Right cardiac atrium (tissue), 5 donors: ENCODE results near the gene MGMT. TPM values are rescaled to one million over a fixed set of nuclear protein-coding genes. Genes with fewer than 3 reads are reported as not detected.
A peak's percentile ranks its signal among the peaks of the same experiment; 100 is the strongest.

Experiments used
- ATAC-seq, 2 donors: fragments of 200-7000 bp; cut with Tn5 transposase; one replicate each; pipeline versions ENCODE4 v1.8.0 to v1.9.1; 2020; ENCODE audit warnings: moderate library complexity in 2 of 2, mild to moderate bottlenecking in 1 of 2
- DNase-seq, 3 donors: peaks; one replicate each; pipeline ENCODE4 v3.0.0-alpha.2; 2020
- H3K27ac ChIP-seq: one replicate; pipeline ENCODE4 v1.5.1; 2013; ENCODE audit warnings: mild to moderate bottlenecking, low read length, control low read depth, moderate library complexity
- H3K27me3 ChIP-seq: one replicate; pipeline ENCODE4 v1.6.1; 2013; ENCODE audit not compliant: control insufficient read depth, insufficient read depth
- H3K4me1 ChIP-seq: one replicate; pipeline ENCODE4 v1.6.1; 2013; ENCODE audit warnings: low read length; ENCODE audit not compliant: control insufficient read depth, insufficient read depth
- H3K4me3 ChIP-seq: one replicate; pipeline ENCODE4 v1.5.1; 2013; ENCODE audit warnings: low read length, control low read depth
- H3K9me3 ChIP-seq: one replicate; pipeline ENCODE4 v1.6.1; 2013; ENCODE audit warnings: low read length; ENCODE audit not compliant: control insufficient read depth
- WGBS: extraction: QIAGEN DNeasy Blood & Tissue Kit; methylation state at CpG from one replicate; pipeline ENCODE4 v1.1.7; 2013; 5-methylcytosine and 5-hydroxymethylcytosine counted together
- intact Hi-C, 4 donors: fragments of 100-400 bp; cut with DNase I; formaldehyde crosslinking; loops; one replicate each; pipeline versions ENCODE4 v1.11.0 to v1.14.0; 2022 to 2023
- polyA plus RNA-seq: library from polyadenylated mRNA; stranded (reverse); fragments of 200-250 nt; gene quantifications from one replicate; pipeline ENCODE4 v1.2.3, GENCODE V29; 2013
- total RNA-seq, 4 donors: library from RNA; stranded (reverse); fragmentation: NEBNext Ultra II Directional; extraction: Animal tissue kit (Norgen Biotek cat#: 25700); gene quantifications; one replicate each; pipeline ENCODE4 v1.2.1, GENCODE V29; 2021
- donor health status: healthy with polysubstance abuse.
- donor health status: DM: no; HTN: yes; CAD: no.
- donor health status: DM: no; HTN: no; CAD: no.
- donor health status: DM: no; HTN: yes; CAD: no; lungs with severe emphysema.
- donor health status: DM: yes; HTN: yes; CAD: no.

MGMT gene
- total and polyA plus RNA-seq, 5 donors: 11.3 to 18.2 (median 13.6) TPM

- DNase-seq (no peak), ATAC-seq (no peak)
- 80% methylated on average over 4 of the region's 4 CpGs for WGBS
Measured at GRCh38 chr10:129678186-129678585, 211.1 kb downstream of the MGMT start.

GRCh38 chr10:129679207-129679606, 212.2 kb downstream of the MGMT start:
- 76% methylated on average over 10 of the region's 10 CpGs for WGBS
- no peaks in the 10 kb centered on the region for H3K9me3 ChIP-seq
- H3K4me1 ChIP-seq: no peaks in the 10 kb centered on the region
- DNase-seq: no peak
- H3K4me3 ChIP-seq: no peak overlapping the region
- H3K27ac ChIP-seq: no peak overlapping the region
- no peak for ATAC-seq
- intact Hi-C loops: no loop called here
- no peaks in the 10 kb centered on the region for H3K27me3 ChIP-seq

More at GRCh38 chr10:129678186-129678585, 211.1 kb downstream of the MGMT start:
- no peak overlapping the region for H3K4me3 ChIP-seq
- H3K4me1 ChIP-seq: no peaks in the 10 kb centered on the region
- no peaks in the 10 kb centered on the region for H3K9me3 ChIP-seq
- no peaks in the 10 kb centered on the region for H3K27me3 ChIP-seq
- H3K27ac ChIP-seq: no peak overlapping the region
- intact Hi-C loops: no loop called here

GRCh38 chr10:129680661-129681344, 213.8 kb downstream of the MGMT start:
- Histone ChIP-seq H3K27ac (no peak overlapping the region), H3K27me3 (no peaks in the 10 kb centered on the region), H3K9me3 (no peaks in the 10 kb centered on the region), H3K4me3 (no peak overlapping the region), H3K4me1 (no peaks in the 10 kb centered on the region)
- intact Hi-C loops: no loop called here
- DNase-seq (no peak), ATAC-seq (no peak)
- 96% methylated on average over 32 of the region's 32 CpGs for WGBS

GRCh38 chr10:129681856-129682255, 214.8 kb downstream of the MGMT start:
- WGBS: 66% methylated on average over 5 of the region's 5 CpGs
- Histone ChIP-seq H3K27ac (no peak overlapping the region), H3K27me3 (no peaks in the 10 kb centered on the region), H3K9me3 (no peaks in the 10 kb centered on the region), H3K4me1 (no peaks in the 10 kb centered on the region), H3K4me3 (no peak overlapping the region)
- DNase-seq: no peak
- intact Hi-C loops: no loop called here
- no peak for ATAC-seq

DNA sequence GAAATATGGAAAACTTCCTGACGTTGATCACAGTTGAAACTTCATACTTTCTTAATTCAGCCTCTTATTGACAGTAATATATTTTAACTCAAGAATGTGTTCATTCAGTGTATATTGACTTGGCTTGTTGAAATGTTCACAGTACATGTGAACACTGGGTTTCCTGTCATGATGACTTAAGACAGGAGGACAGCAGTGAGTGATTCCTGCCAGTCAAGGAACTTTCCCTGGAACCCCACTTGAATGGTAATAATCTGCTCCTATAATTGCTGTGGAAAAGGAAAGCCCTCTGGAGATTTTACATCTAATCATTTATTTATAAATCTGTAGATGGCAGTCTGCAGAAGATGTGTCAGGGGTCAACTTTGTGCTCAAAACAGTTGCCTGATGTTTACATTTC, 216.5 kb downstream of the MGMT start:
- Histone ChIP-seq H3K27ac (no peak overlapping the region), H3K4me1 (no peaks in the 10 kb centered on the region), H3K27me3 (no peaks in the 10 kb centered on the region), H3K9me3 (no peaks in the 10 kb centered on the region), H3K4me3 (no peak overlapping the region)
- WGBS: 94% methylated on average over 1 of the region's 1 CpG
- ATAC-seq (no peak), DNase-seq (no peak)
- intact Hi-C loops: no loop called here

DNA sequence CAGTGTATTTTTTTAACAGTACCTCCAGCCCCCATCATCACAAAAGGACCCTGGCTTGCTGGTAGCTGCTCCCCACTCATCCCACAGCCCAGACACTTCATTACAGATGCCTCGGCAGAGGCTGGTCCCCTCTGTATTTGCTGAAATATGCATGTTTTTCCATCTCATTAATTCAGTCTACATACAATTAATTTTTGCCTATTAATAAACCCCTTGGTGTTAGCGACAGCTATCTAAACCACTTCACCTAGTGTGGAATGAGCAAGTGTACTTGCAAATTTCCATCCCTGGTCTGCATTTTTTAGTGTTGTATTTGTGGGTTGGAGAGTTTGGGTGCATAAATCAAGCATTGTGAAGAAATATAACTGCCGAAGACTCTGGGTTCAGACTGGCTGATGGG, 216.9 kb downstream of the MGMT start:
- Histone ChIP-seq H3K27ac (no peak overlapping the region), H3K4me3 (no peak overlapping the region), H3K9me3 (no peaks in the 10 kb centered on the region), H3K4me1 (no peaks in the 10 kb centered on the region), H3K27me3 (no peaks in the 10 kb centered on the region)
- intact Hi-C loops: no loop called here
- ATAC-seq (no peak), DNase-seq (no peak)
- 94% methylated on average over 3 of the region's 3 CpGs for WGBS

DNA sequence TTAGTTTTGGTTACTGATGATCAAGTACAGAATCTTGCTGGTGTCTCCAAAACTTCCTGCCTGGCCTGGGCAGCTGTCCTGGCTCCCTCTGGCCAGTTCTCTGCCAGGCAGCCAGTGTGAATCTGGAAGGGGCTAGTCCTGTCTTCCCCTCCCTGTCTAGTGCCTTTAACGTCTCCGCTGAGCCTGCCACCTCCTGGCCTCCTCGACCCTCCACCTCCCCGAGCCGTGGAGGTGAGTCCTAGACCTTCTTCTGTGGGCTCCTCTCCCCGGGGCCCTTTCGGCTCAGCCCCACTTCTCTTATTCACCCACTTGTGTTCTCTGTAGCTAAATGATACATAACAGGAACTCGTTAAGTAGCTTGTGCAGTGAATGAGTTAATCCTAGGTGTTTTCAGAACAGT, 218.2 kb downstream of the MGMT start:
- no peak for ATAC-seq
- Histone ChIP-seq H3K4me1 (no peaks in the 10 kb centered on the region), H3K4me3 (no peak overlapping the region), H3K27me3 (no peaks in the 10 kb centered on the region), H3K9me3 (no peaks in the 10 kb centered on the region), H3K27ac (no peak overlapping the region)
- intact Hi-C loops: no loop called here
- DNase-seq: no peak
- 89% methylated on average over 8 of the region's 8 CpGs for WGBS

- WGBS: 65% methylated on average over 4 of the region's 4 CpGs
- no peak overlapping the region for H3K27ac ChIP-seq
- no peaks in the 10 kb centered on the region for H3K27me3 ChIP-seq
- DNase-seq (no peak), ATAC-seq (peak; percentile 53 to 80)
- H3K9me3 ChIP-seq: no peaks in the 10 kb centered on the region
- H3K4me3 ChIP-seq: no peak overlapping the region
- intact Hi-C loops: no loop called here
- H3K4me1 ChIP-seq: peaks cover 3% of the 10 kb centered on the region
Measured at GRCh38 chr10:129689671-129690071, 222.6 kb downstream of the MGMT start.

DNA sequence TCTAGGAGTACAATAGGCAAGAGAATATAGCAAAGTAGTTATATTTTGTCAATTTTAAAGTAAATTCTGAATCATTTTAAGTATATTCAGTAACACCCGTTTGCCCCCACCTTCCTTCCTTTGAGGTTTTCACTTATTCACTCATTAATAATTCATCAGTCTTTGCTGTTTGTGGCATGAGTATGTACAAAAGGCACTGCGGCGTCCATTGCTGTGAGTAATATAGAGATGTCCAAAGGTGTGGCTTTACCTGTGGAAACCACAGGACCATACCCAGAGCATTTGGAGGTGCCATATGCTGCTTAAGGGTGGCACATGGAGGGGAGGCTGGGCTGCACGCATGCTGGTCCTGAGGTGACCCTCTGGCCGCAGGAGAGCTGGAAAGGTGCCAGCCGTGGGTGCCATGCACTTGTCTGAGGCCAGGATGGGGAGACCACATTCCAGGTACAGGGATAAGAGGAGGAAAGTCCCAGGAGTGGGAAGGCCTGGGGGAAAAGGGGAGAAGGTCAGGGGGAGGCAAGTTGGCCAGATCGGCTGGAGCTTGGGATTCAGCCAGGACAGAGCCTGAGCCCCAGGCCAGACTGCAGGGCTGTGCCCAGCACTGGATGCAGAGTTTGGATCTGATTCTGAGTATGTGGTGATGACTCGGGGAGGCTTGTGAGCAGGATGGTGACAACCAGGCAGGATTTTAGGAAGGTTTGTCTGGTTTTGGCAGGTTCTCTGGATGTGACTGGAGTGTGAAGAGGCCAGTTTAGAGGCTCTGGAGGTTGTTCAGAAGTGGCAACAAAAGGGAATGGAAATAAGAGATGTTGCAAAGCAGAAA, 223.4 kb downstream of the MGMT start:
- intact Hi-C loops: no loop called here
- peak in 1 of 2 donors; percentile 15 for ATAC-seq
- H3K27me3 ChIP-seq: no peaks in the 10 kb centered on the region
- no peaks in the 10 kb centered on the region for H3K9me3 ChIP-seq
- WGBS: 75% methylated on average over 8 of the region's 8 CpGs
- peak overlapping the region; percentile 64 for H3K27ac ChIP-seq
- no peak overlapping the region for H3K4me3 ChIP-seq
- peak in 1 of 3 donors; percentile 71 for DNase-seq
- H3K4me1 ChIP-seq: peaks cover 3% of the 10 kb centered on the region

- Histone ChIP-seq H3K4me3 (no peak overlapping the region), H3K9me3 (no peaks in the 10 kb centered on the region), H3K27ac (no peak overlapping the region), H3K4me1 (peaks cover 5% of the 10 kb centered on the region), H3K27me3 (no peaks in the 10 kb centered on the region)
- no peak for DNase-seq
- WGBS: 97% methylated on average over 8 of the region's 8 CpGs
- no peak for ATAC-seq
- intact Hi-C loops: no loop called here
Measured at GRCh38 chr10:129692695-129693094, 225.7 kb downstream of the MGMT start.

GRCh38 chr10:129693382-129693781, 226.3 kb downstream of the MGMT start:
- Histone ChIP-seq H3K4me1 (peaks cover 5% of the 10 kb centered on the region), H3K27me3 (no peaks in the 10 kb centered on the region), H3K27ac (no peak overlapping the region), H3K4me3 (no peak overlapping the region), H3K9me3 (no peaks in the 10 kb centered on the region)
- ATAC-seq: no peak
- intact Hi-C loops: no loop called here
- WGBS: 95% methylated on average over 11 of the region's 11 CpGs
- no peak for DNase-seq
